GM19023 (cell line): ENCODE data around the gene SLC41A2.
"Not testable (repeated sequence)": the region's sequence is repeated elsewhere in the genome, so short reads cannot be mapped to it uniquely, and the experiment has no call there.

Experiments
- ATAC-seq: cut with Tn5 transposase; IDR thresholded peaks from one replicate; pipeline ENCODE4 v1.9.1; 2021; ENCODE audit warnings: mild to moderate bottlenecking, moderate library complexity; ENCODE audit not compliant: unreplicated experiment

SLC41A2 gene

GRCh38 chr12:104958001-104958804 is at the start of gene SLC41A2:
Gene SLC41A2, minus strand, starts transcription at chr12:104958290. Its CDS starts 29,763 bp downstream, at chr12:104928527.
- peak; percentile 82 for ATAC-seq

- no peak for ATAC-seq
These were observed 43.4 kb upstream of the SLC41A2 start for GRCh38 chr12:105001476-105001875.

DNA sequence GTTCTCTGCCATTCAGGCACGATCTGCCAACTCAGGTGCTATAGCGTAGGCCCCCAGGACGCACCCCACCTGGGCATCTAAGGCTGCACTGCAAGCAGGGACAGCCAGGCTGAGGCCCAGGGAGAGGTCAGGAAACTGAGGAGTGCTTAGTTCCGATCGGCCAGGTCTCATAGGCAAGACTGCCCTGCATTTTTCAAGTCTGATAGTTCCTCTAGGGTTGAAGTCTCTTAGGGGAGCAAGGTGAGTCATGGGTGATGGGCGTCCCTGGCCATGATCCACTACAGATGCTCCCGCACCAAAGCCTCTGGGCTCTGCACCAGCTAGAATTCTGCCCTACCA is 41.2 kb upstream of the SLC41A2 start:
- no peak for ATAC-seq

DNA sequence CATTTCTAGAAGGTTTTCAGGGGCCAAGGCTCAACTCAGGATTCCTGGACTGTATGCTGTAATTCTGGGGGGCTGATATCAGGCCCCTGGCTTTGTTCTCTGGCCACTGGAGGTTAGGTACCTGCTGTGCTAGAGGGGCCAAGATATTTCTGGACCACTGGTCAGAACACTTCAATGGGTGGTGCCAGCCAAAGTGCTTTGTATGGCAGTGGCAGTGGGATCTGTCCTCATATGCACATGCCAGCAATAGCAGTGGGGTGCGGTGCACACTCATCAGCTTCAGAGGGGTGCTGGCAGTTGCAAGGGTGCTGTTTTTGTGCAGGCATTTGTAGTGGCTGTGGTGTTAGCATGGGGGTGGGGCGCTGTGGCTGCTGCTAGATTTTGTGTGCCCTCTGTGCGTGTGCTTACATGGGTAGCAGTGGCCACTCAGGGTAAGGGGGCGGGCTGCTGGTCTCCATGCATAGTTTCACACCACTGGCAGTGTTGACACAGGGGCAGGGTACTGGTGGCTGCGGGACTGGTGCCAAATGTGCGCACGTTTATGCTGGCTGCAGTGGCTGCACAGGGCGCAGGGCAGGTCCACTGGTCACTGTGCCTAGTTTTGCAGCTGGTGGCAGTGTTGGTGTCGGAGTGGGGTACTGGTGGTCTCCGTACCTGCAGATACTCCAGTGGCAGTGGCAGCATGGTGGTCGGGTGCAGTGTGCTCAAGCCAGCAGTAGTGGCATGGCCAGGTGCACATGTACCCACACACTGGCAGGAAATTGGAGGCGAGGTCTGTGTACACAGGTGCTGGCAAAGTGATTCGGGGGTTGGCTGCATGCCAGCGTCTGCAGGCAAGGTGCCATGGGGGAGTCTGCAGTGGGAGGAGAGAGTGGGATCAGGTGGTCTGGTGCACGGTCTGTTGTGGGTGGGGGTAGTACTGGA is 40.6 kb upstream of the SLC41A2 start:
- no peak for ATAC-seq

DNA sequence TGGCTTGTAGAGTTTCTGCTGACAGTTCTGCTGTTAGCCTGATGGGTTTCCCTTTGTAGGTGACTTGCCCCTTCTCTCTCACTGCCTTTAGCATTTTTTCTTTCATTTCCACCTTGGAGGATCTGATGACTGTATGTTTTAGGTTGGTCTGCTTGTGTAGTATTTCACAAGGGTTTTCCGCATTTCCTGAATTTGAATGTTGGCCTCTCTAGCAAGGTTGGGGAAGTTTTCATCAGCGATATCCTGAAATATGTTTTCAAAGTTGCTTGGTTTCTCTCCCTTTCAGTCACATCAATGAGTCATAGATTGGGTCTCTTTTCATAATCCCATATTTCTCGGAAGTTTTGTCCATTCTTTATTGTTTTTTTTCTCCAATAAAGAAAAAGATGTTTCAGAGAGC is 39.5 kb upstream of the SLC41A2 start:
- no peak for ATAC-seq

- no peak for ATAC-seq
These were observed 36.2 kb upstream of the SLC41A2 start for GRCh38 chr12:104994336-104994735.

DNA sequence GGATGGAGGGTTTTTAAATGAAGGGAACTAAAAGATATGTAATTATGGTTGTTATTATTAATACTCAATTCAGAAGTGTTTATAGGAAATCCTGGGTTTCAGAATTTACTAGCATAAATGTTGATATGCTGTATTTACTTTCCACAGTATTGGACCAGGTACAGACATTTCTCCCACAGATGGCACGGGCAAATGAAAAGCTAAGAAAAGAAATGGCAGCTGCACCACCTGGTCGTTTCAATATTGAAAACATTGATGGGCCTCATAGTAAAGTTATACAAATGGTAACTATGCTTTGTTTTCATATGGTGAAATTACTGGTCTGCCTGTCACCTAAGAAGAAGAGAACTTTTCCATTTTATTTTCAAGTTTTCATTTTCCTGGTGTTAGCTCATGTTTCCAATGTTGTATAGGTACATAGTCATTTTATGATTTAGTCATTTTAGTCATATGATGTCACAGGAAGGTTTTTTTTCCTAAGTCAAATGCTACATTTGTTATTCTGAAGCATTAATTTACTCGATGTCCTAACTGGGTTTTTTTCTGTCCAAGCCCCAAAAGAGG is 33.6 kb upstream of the SLC41A2 start:
- ATAC-seq: no peak

GRCh38 chr12:104990950-104991349 is 32.9 kb upstream of the SLC41A2 start:
- no peak for ATAC-seq

DNA sequence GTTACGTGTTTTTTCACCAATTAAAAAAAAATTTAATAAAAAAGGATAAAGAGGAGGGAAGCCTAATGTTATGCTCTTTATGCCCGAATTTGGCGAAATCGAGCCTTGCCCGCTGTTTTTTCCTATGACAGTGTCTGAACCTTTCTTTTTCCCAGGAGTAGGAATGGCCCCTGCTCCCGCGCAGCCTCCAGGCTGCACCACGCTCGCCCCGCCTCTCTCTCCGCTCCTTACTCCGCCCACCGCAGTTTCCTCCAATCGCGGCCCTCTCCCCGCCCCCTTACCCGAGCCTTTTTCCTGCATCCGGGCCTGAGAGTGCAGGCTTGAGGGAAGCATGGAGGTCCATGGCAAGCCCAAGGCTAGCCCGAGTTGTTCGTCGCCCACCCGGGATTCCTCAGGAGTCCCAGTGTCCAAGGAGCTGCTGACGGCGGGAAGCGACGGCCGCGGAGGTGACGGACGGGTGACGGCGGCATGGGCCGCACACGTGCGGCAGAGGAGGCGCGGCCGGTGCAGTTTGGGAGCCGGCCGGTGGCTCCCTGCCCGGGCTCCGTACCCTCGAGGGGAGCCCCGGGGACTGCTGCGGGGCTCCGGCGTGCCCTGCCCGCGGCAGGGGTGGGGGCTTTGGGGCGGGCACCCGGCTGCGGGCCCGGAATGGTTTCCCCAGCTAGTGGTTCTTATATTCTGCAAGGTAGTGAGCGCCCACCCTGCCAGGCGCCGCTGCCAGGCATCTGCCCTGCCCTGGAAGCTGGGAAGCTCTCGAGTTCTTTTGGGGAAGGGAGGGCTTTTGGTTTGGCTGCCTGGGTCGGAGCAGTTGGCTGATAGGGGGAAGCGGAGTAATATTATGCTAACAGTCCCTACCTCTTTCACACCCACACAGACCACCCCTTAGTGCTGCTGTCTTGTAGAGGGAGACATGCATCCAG is 28.2 kb upstream of the SLC41A2 start, which contains the start of gene NOPCHAP1:
Gene NOPCHAP1, plus strand, starts transcription at position 295 of the 920 bp plus-strand sequence. Its CDS starts 37 bp downstream, at position 332.
- peak; percentile 99 for ATAC-seq

DNA sequence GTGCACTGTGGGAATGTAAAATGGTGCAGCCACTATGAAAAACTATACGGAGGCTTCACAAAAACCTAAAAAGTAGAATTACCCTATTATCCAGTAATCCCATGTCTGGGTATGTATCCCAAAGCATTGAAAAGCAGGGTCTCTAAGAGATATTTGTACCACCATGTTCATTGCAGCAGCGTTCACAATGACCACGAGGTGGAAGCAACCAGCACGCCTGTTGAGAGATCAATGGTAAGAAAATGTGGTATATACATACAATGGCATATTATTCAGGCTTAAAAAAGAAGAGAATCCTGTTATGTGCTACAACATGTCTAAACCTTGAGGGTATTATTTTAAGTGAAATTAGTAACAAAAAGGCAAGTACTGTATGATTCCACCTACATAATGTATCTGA is 27.1 kb upstream of the SLC41A2 start:
- no peak for ATAC-seq

- ATAC-seq: not testable (repeated sequence)
These were observed 19.6 kb upstream of the SLC41A2 start for GRCh38 chr12:104977688-104978087.

GRCh38 chr12:104976703-104977102 is 18.6 kb upstream of the SLC41A2 start:
- no peak for ATAC-seq

- ATAC-seq: no peak
These were observed 17.7 kb upstream of the SLC41A2 start for GRCh38 chr12:104975587-104976343.

DNA sequence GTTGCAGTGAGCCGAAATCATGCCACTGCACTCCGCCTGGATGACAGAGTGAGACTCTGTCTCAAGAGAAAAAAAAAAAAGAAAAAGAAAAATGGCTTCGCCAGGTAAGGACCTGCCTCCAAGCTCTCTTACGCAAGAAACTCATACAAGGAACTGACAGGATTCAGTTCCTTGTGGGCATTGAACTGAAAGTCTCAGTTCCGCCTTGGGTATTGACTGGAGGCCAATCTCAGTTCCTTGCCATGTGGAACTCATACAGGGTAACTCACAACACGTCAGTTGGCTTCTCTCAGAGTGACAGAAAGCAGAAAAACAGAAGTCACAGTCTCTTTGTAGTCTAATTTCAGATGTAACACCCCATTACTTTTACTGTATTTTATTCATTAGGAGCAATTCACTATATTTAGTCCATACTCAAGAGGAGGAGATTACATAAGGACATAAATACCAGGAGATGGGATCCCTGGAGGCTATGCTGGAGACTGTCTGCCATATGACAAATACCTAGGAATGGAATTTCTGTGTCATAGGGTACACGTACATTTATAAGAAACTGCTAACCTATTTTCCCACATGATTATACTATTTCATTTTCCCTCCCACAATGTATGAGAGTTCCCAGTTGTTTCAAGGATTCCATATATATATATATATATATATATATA is 16.7 kb upstream of the SLC41A2 start:
- ATAC-seq: peak; percentile 97

- ATAC-seq: no peak
These were observed 15.2 kb upstream of the SLC41A2 start for GRCh38 chr12:104973250-104973649.

GRCh38 chr12:104971306-104971705 is 13.2 kb upstream of the SLC41A2 start:
- ATAC-seq: no peak

DNA sequence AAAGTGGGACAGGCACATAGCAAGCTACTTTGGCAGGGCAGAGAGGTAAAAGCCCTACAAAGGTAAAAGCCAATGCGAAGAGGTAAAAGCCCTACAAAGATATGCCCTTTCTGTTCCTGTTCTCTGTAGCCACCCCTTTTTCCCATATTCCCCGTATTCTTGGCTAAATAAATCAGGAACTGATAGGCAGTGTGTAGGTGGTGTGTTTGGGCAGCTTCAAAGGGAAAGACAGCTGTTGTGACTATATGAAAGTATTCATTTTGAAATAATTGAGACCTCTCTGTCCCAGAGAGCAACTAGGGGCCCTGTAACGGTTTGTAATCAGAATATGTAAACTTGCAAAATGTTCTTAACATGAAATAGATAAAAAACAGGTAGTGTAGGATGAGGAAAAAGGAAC is 11.3 kb upstream of the SLC41A2 start:
- no peak for ATAC-seq

DNA sequence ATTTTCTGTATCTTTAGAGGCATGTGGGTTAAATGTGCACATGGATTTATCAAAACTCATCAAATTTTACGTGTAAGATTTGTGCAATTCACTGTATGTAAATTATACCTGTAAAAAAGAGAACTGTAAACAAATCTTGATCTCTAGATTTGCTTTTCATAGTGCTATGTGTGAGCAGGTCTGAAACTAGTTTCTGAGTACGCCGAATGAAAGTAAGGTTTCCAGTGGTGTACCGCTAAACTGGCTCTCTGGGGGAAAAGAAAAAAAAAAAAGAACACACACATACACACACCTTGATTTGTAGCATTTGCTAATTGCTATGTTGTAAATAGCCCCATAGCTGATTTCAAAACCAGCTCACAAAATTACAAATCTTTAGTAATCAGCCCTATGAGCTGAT is 8.6 kb upstream of the SLC41A2 start:
- peak; percentile 86 for ATAC-seq

DNA sequence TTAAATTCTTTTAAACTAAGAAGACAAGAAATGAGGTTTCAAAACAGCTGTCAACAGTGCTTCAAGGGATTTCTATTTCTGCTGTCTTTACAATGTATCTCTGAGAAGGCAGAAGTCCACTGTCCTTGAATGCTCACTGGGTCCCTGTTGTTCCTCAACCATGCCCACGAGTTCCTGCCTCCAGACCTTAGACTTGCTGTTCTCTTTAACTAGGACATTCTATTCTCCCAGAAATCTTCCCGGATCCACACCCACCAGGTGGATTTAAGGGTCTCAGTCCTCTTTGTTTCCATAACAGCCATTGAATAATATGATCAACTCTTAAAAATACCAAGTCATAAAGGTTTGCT is 6.7 kb upstream of the SLC41A2 start:
- no peak for ATAC-seq
